Left ventricle myocardium superior (tissue), 1 donor: ENCODE measurements around the gene NUP188. TPM values are rescaled to one million over a fixed set of nuclear protein-coding genes. Genes with fewer than 3 reads are reported as not detected.

Experiments used
- ATAC-seq: fragments of 200-7000 bp; cut with Tn5 transposase; one replicate; pipeline ENCODE4 v1.9.1; 2020; ENCODE audit warnings: mild to moderate bottlenecking, moderate library complexity
- DNase-seq: peaks from one replicate; pipeline ENCODE4 v3.0.0-alpha.2; 2020
- intact Hi-C: fragments of 100-400 bp; cut with micrococcal nuclease; formaldehyde crosslinking; loops from one replicate; pipeline ENCODE4 v1.11.0; 2022
- total RNA-seq: library from RNA; stranded (reverse); fragmentation: NEBNext Ultra II Directional; extraction: Animal tissue kit (Norgen Biotek cat#: 25700); gene quantifications from one replicate; pipeline ENCODE4 v1.2.1, GENCODE V29; 2021
- donor health status: DM: no; HTN: yes; CAD: no; lungs with severe emphysema.

NUP188 gene
- total RNA-seq, 1 donor from 2014 or later: 17.4 TPM

DNA sequence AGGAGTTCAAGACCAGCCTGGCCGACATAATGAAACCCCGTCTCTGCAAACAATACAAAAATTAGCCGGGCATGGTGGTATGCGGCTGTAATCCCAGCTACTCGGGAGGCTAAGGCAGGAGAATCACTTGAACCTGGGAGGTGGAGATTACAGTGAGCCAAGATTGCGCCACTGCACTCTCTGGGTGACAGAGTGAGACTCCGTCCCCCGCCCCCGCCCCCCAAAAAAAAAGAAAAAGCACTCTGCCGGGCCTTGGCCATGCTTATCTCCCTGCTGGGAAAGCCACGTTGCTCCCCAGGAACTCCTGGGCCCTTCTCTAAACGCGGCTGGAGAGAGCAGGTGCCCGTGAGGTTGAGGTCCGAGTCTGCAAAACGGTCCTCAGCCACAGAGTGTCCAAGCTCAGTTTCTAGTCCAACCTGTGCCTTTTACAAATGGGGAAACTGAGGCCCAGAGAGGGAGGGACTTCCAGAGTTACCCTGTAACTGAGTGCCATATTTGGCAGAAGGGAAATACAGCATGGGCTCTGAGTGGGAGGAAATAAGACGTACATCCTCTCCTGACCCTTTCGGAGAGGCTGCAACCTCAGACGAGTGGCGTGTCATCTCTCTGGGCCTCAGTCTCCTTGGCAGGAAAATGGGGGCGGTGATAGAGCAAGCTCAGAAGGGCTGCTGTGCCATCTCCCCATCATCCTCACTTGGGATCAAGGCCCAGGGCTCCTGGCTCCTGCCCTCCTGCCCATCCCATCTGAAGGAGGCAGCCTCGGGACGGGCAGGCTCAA, 33.3 kb upstream of the NUP188 start:
- intact Hi-C loops: no loop called here
- ATAC-seq: no peak
- DNase-seq: no peak

GRCh38 chr9:128916204-128916603, 31.3 kb upstream of the NUP188 start:
- intact Hi-C loops: no loop called here
- ATAC-seq: peak; percentile 7
- DNase-seq: peak; percentile 75

GRCh38 chr9:128916745-128917144, 30.8 kb upstream of the NUP188 start:
- intact Hi-C loops: no loop called here
- no peak for ATAC-seq

GRCh38 chr9:128917151-128917849, 30.2 kb upstream of the NUP188 start:
- intact Hi-C loops: no loop called here
- DNase-seq: peak; percentile 84
- peak; percentile 47 for ATAC-seq

More at GRCh38 chr9:128916745-128917144, 30.8 kb upstream of the NUP188 start:
- DNase-seq: no peak

DNA sequence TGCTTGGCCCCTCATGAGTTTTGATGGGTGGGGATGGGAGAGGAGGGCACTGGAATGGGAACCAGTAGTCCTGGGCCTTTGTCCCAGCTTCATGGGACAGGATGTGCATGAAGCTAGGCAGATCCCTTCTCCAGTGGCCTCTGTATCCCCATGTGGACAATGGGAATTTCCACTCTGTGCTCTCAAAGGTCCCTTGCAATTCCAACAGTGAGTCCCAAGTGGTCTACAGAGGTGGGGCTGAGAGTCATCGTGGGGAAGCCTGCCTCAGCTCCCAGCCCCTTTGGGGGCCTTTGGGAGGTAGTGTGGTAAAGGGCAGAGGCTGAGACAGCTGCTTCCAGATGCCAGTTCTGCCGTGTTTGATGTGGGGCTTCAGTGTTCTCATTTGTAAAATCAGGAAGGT, 28.6 kb upstream of the NUP188 start:
- ATAC-seq: no peak
- intact Hi-C loops: no loop called here
- no peak for DNase-seq

GRCh38 chr9:128919402-128920089, 28.0 kb upstream of the NUP188 start:
- intact Hi-C loops: no loop called here
- no peak for DNase-seq
- ATAC-seq: no peak

DNA sequence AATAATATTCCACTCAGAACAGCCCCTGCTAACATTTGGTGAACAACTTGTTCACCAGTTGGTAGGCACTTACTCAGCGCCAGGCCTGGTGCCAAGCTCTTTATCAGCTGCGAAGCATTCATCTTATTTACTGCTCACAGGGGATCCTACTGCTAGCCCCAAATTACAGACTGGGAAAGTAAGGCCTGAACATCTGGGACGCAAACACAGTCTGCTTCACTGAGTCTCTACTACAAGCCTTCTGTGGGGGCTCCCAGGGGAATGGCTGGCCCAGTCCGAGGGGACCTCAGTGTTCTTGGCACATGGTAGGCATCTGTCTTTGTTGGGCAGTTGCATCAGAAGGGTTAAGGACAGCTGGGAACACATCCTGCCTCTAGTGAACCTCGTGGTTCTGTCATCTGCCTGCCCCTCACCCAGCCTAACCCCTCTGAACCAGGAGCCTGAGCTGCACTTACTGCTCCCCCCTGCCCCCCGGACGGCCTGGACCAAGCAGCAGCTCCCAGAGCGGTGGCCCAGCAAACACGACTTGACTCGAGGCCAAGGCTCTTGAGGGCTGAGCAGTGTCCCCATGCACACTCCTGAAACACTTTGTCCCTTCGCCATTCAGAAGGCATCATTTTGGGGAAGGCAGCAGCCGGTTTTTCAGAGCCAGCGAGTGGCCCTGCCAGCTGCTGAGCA, 27.0 kb upstream of the NUP188 start, which contains the start of gene PHYHD1:
TSS of gene PHYHD1 (plus strand) at position 602 of the 678 bp plus-strand sequence. CDS start 1,342 bp downstream, outside the sequence.
- peak; percentile 86 for DNase-seq
- intact Hi-C loops: no loop called here
- peak; percentile 76 for ATAC-seq

- intact Hi-C loops: no loop called here
- DNase-seq: peak; percentile 76
Observed at GRCh38 chr9:128921881-128922763, 25.4 kb upstream of the NUP188 start.

DNA sequence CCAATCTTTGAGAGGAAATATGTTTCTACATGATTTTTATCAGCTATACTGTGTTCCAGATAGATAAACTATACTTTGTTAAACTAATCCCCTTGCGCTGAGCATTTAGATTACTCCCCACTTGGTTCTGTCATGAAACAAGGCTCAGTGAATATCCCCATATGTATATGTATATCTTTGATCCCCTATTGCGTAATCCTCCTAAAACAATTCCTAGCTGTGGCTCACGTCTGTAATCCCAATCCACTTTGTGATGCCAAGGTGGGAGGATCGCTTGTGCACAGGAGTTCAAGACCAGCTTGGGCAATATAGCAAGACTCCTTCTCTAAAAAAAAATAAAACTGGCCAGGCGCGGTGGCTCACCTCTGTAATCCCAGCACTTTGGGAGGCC, 24.0 kb upstream of the NUP188 start:
- DNase-seq (no peak), ATAC-seq (no peak)
- intact Hi-C loops: no loop called here

More at GRCh38 chr9:128921881-128922763, 25.4 kb upstream of the NUP188 start:
- ATAC-seq: peak; percentile 68

DNA sequence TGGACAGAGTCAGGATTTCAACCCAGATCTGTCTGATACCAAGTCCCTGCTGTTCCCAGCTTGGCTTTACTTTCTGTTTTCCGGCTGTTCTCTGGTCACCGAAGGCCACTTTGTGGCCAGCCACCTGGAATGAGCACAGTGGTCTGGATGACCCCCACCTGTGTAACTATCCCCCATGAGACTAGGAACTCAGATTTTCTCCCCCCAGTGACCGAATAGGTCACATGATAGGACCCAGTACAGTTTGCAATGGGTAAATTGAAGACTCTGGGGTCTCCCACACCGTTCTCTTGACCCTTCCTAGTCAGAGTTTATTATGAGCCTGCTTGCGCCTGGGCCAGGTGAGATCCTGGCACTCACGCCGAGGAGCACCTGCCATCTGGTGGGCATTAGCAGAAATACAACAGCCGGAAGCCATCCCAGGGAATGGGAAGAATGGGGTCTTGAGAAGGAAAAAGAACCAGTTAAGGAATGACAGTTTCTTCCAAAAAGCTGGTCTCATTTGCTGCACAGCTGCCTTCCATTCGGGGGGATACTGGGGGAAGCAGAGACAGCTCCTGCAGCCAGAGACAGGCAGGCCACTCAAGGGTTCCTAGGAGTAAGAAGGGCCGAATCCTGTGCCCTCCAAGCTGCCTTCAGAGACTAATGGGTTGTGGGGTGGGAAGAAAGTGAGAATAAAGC, 19.6 kb upstream of the NUP188 start:
- intact Hi-C loops: loop anchor here (5.0 kb wide), 1 partner anchor 66 kb away; no protein-coding TSS in a partner anchor
- DNase-seq: peak; percentile 68
- ATAC-seq: peak; percentile 76

DNA sequence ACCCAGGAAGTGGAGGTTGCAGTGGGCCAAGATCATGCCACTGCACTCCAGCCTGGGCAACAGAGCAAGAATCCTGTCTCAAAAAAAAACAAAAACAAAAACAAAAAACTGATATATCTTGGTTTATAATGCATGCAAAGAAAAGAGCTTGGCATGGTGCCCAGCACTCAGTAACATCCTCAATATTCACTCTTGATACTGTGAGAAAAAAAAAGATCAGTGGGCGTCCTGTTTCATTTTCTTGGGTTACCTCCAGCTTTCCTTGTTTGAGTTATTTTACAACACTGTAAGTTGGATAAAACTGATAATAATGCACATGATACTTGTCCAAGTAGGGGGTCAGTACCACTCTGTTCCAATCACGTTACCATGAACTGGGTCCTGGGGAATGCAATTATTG, 18.9 kb upstream of the NUP188 start:
- ATAC-seq (no peak), DNase-seq (no peak)
- intact Hi-C loops: loop anchor here (5.0 kb wide), 1 partner anchor 66 kb away; no protein-coding TSS in a partner anchor

DNA sequence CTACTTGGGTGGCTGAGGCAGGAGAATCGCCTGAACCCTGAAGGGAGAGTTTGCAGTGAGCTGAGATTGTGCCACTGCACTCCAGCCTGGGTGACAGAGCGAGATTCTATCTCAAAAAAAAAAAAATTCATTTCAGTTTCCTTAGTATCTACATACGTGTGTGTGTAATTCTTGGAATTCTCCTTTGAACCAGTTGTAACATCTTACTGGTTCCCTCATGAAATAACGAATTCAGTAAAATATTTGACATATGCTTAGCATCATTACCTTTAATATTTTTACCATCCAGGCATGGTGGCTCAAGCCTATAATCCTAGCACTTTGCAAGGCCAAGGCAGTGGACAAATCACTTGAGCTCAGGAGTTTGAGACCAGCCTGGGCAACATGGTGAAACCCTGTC, 17.9 kb upstream of the NUP188 start:
- intact Hi-C loops: loop anchor here (5.0 kb wide), 1 partner anchor 67 kb away; no protein-coding TSS in a partner anchor
- DNase-seq (no peak), ATAC-seq (no peak)

DNA sequence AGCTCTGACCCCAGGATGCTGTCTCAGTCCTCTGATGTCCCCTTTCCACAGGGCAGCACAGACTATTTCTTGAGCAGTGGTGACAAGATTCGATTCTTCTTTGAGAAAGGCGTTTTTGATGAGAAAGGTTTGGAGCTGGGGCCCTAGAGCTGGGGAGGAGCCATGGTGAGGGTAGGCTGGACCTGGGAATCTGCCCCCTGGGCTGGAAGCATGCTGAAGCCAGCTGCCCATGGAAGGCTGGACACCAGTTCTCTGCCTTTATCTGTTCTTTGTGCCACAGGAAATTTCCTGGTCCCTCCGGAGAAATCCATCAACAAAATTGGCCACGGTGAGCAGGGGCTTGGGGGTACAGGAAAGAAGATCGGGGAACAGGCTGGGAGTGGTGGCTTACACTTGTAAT, 13.8 kb upstream of the NUP188 start:
- DNase-seq: no peak
- ATAC-seq: no peak
- intact Hi-C loops: no loop called here

GRCh38 chr9:128936171-128936865, 11.2 kb upstream of the NUP188 start:
- DNase-seq (no peak), ATAC-seq (no peak)
- intact Hi-C loops: no loop called here

- DNase-seq: no peak
- ATAC-seq: no peak
- intact Hi-C loops: no loop called here
Observed at GRCh38 chr9:128937310-128938165, 10.0 kb upstream of the NUP188 start.

- ATAC-seq (peak; percentile 30), DNase-seq (no peak)
- intact Hi-C loops: no loop called here
Observed at GRCh38 chr9:128940271-128940921, 7.1 kb upstream of the NUP188 start.
